ENCODE measurements around the gene IL21R. TPM values are rescaled to one million over a fixed set of nuclear protein-coding genes. Genes with fewer than 3 reads are reported as not detected.

The IL21R gene
- total and polyA plus RNA-seq, 10 of the 15 experiments (the other 5 are each of a cell fraction or from before 2014, with no cell fraction given): 5.3 to 138 (median 82.5) TPM

DNA sequence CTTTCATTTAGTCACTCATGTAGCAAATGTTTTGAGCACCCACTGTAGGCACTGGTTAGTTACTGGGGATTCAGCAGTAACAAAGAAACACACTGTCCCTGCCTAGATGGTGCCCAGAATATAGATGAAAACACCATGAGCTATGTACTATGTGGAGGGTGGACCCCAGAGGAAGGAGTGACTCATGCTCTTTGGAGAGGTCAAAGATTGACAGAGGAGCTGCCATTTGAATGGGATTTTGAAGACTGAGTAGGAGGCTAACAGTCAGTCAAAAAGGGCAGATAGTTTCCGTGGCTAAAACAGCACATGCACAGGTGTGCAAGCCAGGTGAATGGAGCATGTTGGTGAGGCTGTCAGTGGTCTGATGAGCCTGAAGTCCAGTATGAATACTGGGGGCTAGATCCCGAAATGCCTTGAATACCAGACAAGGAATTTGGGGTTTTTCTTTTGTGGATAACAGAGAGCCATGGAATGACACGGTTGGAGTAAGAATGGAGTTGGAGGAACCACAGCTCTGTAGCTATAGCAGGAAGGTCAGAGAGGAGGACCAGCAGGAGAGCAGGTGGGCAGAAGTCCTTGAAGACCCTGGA lies 6.1 kb downstream of the IL21R start (continued):
- TF ChIP-seq DPF2 (IDR thresholded peaks at IDR 0.05): peak; percentile 94
- TF ChIP-seq RUNX3 (IDR thresholded peaks at IDR 0.05; ENCODE audit: low read length): no peak
- no peak for TF ChIP-seq YBX1 (IDR thresholded peaks at IDR 0.05)
- no peak for TF ChIP-seq IKZF1 (conservative IDR thresholded peaks at IDR 0.05)
- TF ChIP-seq, protein P1, sequence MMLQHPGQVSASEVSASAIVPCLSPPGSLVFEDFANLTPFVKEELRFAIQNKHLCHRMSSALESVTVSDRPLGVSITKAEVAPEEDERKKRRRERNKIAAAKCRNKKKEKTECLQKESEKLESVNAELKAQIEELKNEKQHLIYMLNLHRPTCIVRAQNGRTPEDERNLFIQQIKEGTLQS (IDR thresholded peaks at IDR 0.05; ENCODE audit: borderline replicate concordance, extremely low read depth, low read depth, low read length): no peak
- TF ChIP-seq, protein P2, sequence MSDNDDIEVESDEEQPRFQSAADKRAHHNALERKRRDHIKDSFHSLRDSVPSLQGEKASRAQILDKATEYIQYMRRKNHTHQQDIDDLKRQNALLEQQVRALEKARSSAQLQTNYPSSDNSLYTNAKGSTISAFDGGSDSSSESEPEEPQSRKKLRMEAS (IDR thresholded peaks at IDR 0.05; ENCODE audit: low read depth, low read length): no peak
- no peak for TF ChIP-seq RBBP5 (conservative IDR thresholded peaks at IDR 0.05)
- no peak for TF ChIP-seq STAT3 (IDR thresholded peaks at IDR 0.05; ENCODE audit: low read depth, low read length)
- TF ChIP-seq, protein P3, sequence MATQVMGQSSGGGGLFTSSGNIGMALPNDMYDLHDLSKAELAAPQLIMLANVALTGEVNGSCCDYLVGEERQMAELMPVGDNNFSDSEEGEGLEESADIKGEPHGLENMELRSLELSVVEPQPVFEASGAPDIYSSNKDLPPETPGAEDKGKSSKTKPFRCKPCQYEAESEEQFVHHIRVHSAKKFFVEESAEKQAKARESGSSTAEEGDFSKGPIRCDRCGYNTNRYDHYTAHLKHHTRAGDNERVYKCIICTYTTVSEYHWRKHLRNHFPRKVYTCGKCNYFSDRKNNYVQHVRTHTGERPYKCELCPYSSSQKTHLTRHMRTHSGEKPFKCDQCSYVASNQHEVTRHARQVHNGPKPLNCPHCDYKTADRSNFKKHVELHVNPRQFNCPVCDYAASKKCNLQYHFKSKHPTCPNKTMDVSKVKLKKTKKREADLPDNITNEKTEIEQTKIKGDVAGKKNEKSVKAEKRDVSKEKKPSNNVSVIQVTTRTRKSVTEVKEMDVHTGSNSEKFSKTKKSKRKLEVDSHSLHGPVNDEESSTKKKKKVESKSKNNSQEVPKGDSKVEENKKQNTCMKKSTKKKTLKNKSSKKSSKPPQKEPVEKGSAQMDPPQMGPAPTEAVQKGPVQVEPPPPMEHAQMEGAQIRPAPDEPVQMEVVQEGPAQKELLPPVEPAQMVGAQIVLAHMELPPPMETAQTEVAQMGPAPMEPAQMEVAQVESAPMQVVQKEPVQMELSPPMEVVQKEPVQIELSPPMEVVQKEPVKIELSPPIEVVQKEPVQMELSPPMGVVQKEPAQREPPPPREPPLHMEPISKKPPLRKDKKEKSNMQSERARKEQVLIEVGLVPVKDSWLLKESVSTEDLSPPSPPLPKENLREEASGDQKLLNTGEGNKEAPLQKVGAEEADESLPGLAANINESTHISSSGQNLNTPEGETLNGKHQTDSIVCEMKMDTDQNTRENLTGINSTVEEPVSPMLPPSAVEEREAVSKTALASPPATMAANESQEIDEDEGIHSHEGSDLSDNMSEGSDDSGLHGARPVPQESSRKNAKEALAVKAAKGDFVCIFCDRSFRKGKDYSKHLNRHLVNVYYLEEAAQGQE (IDR thresholded peaks at IDR 0.05; ENCODE audit: low read depth, low read length): no peak
- peak in 1 of 2 experiments; percentile 11; a peak in 1 of 4 replicates for TF ChIP-seq EP300 (IDR thresholded peaks at IDR 0.05; ENCODE audit: borderline replicate concordance in 1 of 2, control insufficient read depth in 1 of 2, low read depth in 2 of 2, low read length in 2 of 2)
- TF ChIP-seq IRF4 (IDR thresholded peaks at IDR 0.05; ENCODE audit: low read depth, low read length): 0 out of 2 replicates have a peak, but pooled peaks have one; percentile 8
- TF ChIP-seq ASH2L (IDR thresholded peaks at IDR 0.05; ENCODE audit: borderline replicate concordance, low read depth): no peak
- no peak for TF ChIP-seq SMC3 (IDR thresholded peaks at IDR 0.05; ENCODE audit: borderline replicate concordance, low read length)
- TF ChIP-seq CBX3 (IDR thresholded peaks at IDR 0.05; ENCODE audit: borderline replicate concordance, low read depth): no peak
- TF ChIP-seq BACH1 (IDR thresholded peaks at IDR 0.05; ENCODE audit: borderline replicate concordance): peak; percentile 22; the same call in 1 of the 2 replicates
- no peak for TF ChIP-seq HDGF (IDR thresholded peaks at IDR 0.05)
- TF ChIP-seq SMARCA5 (IDR thresholded peaks at IDR 0.05): peak; percentile 48; the same call in 1 of the 2 replicates
- peak; percentile 63 for TF ChIP-seq ATF7 (IDR thresholded peaks at IDR 0.05; ENCODE audit: low read depth)
- no peak for TF ChIP-seq ZNF622 (IDR thresholded peaks at IDR 0.05)
- no peak for TF ChIP-seq NFIC (IDR thresholded peaks at IDR 0.05; ENCODE audit: low read depth, low read length)
- TF ChIP-seq KAT2A (conservative IDR thresholded peaks at IDR 0.05; ENCODE audit: control insufficient read depth, low read depth, low read length): no peak
- TF ChIP-seq POU2F2 (IDR thresholded peaks at IDR 0.05; ENCODE audit: borderline replicate concordance, low read depth, low read length): peak; percentile 8; the same call in 1 of the 3 replicates
- TF ChIP-seq IKZF2 (IDR thresholded peaks at IDR 0.05): no peak
- no peak for TF ChIP-seq STAT1 (conservative IDR thresholded peaks at IDR 0.05)
